ENCODE results near the gene INKA1. TPM values are rescaled to one million over a fixed set of nuclear protein-coding genes. Genes with fewer than 3 reads are reported as not detected.

The INKA1 gene
- polyA plus RNA-seq, 1 donor from 2014 or later = 1.7 TPM

DNA sequence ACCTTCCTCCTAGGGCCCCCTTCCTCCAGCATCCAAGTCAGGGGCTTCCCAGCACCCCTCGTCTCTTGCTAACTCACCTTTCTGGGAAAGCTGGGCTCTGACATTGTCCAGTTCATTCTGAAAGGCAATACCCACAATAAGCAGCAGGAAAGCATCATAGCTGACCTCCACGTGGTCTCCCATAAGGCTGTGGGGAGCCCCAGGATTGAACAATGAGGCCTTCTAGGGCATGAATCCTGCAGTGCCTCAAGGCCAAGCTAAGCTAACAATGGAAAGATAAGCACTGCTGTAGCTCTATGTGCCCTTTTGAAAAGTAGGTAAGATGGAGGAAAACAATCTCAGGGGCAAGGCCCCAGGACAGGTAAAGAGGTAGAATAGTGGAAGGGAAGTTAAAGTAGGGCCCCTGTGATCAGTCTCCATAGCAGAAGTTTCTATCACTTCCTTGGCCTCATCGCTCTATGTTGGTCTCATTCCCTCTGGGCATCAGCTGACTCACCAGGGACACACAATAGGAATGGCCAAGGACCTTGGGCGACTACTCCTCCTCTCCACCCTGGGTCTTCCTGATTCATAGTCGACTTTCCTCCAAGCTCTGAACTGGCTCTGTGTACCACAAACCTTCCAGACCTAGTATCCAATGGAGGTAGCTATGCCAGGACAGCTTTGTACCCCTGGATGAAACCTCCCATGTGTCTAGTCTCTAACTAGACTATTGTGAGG, 41.6 kb downstream of the INKA1 start:
- no peaks in the 10 kb centered on the region for H3K27me3 ChIP-seq (ENCODE audit: insufficient read depth, low read depth, low read length)

DNA sequence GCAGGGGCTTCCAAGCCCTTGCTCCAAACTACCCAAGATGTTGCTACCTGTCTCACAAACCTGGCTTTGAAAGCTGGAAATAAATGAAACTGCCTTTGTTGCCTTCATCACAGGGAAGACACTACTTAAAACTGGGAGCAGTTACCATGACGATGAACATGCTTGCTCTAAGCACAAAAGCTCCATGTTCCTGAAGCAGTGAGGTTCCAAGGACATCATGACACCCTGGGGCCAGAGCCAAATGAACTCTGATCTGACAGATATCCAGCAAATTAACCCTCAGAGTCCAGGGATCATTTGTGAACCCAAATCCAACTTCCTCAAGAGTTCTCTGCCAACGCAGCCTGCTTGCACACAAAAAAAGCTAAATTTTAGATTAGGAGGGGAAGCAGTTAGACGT, 42.6 kb downstream of the INKA1 start:
- Histone ChIP-seq H3K27ac (ENCODE audit: low read length) (peak overlapping the region; percentile 24), H3K36me3 (ENCODE audit: insufficient read depth, low read length) (no peaks in the 10 kb centered on the region)

More for the DNA sequence above, 41.6 kb downstream of the INKA1 start:
- Histone ChIP-seq H3K27ac (ENCODE audit: low read length) (no peak overlapping the region), H4K20me1 (ENCODE audit: insufficient read depth) (no peaks in the 10 kb centered on the region), H3K9me3 (ENCODE audit: low read length) (no peaks in the 10 kb centered on the region), H3K36me3 (ENCODE audit: insufficient read depth, low read length) (no peaks in the 10 kb centered on the region), H3K9ac (ENCODE audit: low read length) (no peak overlapping the region), H3K9me2 (ENCODE audit: insufficient read depth, low read length) (no peaks in the 10 kb centered on the region), H3K4me3 (ENCODE audit: low read length) (no peak overlapping the region), H2AFZ (ENCODE audit: low read depth, low read length) (no peak overlapping the region), H3K4me2 (ENCODE audit: low read length) (no peak overlapping the region), H3K79me2 (replicated peaks; ENCODE audit: insufficient read depth, low read length) (no peaks in the 10 kb centered on the region), H3F3A (ENCODE audit: insufficient read depth, low read length, poor library complexity, severe bottlenecking) (no peaks in the 10 kb centered on the region)
- TF ChIP-seq, protein P1, sequence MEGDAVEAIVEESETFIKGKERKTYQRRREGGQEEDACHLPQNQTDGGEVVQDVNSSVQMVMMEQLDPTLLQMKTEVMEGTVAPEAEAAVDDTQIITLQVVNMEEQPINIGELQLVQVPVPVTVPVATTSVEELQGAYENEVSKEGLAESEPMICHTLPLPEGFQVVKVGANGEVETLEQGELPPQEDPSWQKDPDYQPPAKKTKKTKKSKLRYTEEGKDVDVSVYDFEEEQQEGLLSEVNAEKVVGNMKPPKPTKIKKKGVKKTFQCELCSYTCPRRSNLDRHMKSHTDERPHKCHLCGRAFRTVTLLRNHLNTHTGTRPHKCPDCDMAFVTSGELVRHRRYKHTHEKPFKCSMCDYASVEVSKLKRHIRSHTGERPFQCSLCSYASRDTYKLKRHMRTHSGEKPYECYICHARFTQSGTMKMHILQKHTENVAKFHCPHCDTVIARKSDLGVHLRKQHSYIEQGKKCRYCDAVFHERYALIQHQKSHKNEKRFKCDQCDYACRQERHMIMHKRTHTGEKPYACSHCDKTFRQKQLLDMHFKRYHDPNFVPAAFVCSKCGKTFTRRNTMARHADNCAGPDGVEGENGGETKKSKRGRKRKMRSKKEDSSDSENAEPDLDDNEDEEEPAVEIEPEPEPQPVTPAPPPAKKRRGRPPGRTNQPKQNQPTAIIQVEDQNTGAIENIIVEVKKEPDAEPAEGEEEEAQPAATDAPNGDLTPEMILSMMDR (IDR thresholded peaks at IDR 0.05; ENCODE audit: poor library complexity, severe bottlenecking) = no peak
- no peak for TF ChIP-seq RAD21 (conservative IDR thresholded peaks at IDR 0.05)
- no peak for TF ChIP-seq EZH2 (IDR thresholded peaks at IDR 0.05; ENCODE audit: borderline replicate concordance, insufficient read depth, low read length, poor library complexity, severe bottlenecking)
- TF ChIP-seq POLR2AphosphoS5 (IDR thresholded peaks at IDR 0.05) = no peak
- TF ChIP-seq SMC3 (conservative IDR thresholded peaks at IDR 0.05; ENCODE audit: poor library complexity) = no peak
- no peak for TF ChIP-seq TAF1 (IDR thresholded peaks at IDR 0.05; ENCODE audit: low read depth)
- no peak for TF ChIP-seq EP300 (conservative IDR thresholded peaks at IDR 0.05; ENCODE audit: poor library complexity, severe bottlenecking)
- TF ChIP-seq, protein P2, sequence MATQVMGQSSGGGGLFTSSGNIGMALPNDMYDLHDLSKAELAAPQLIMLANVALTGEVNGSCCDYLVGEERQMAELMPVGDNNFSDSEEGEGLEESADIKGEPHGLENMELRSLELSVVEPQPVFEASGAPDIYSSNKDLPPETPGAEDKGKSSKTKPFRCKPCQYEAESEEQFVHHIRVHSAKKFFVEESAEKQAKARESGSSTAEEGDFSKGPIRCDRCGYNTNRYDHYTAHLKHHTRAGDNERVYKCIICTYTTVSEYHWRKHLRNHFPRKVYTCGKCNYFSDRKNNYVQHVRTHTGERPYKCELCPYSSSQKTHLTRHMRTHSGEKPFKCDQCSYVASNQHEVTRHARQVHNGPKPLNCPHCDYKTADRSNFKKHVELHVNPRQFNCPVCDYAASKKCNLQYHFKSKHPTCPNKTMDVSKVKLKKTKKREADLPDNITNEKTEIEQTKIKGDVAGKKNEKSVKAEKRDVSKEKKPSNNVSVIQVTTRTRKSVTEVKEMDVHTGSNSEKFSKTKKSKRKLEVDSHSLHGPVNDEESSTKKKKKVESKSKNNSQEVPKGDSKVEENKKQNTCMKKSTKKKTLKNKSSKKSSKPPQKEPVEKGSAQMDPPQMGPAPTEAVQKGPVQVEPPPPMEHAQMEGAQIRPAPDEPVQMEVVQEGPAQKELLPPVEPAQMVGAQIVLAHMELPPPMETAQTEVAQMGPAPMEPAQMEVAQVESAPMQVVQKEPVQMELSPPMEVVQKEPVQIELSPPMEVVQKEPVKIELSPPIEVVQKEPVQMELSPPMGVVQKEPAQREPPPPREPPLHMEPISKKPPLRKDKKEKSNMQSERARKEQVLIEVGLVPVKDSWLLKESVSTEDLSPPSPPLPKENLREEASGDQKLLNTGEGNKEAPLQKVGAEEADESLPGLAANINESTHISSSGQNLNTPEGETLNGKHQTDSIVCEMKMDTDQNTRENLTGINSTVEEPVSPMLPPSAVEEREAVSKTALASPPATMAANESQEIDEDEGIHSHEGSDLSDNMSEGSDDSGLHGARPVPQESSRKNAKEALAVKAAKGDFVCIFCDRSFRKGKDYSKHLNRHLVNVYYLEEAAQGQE (IDR thresholded peaks at IDR 0.05; ENCODE audit: borderline replicate concordance) = no peak
- no peak for TF ChIP-seq MXI1 (conservative IDR thresholded peaks at IDR 0.05; ENCODE audit: poor library complexity, severe bottlenecking)

More for the DNA sequence above, 42.6 kb downstream of the INKA1 start:
- H3K4me3 ChIP-seq (ENCODE audit: low read length) = no peak overlapping the region
- no peak overlapping the region for H2AFZ ChIP-seq (ENCODE audit: low read depth, low read length)
- no peaks in the 10 kb centered on the region for H3K27me3 ChIP-seq (ENCODE audit: insufficient read depth, low read depth, low read length)
- no peaks in the 10 kb centered on the region for H3K9me2 ChIP-seq (ENCODE audit: insufficient read depth, low read length)
- no peaks in the 10 kb centered on the region for H3K79me2 ChIP-seq (replicated peaks; ENCODE audit: insufficient read depth, low read length)
- no peaks in the 10 kb centered on the region for H3K9me3 ChIP-seq (ENCODE audit: low read length)
- TF ChIP-seq, protein P1 (IDR thresholded peaks at IDR 0.05; ENCODE audit: poor library complexity, severe bottlenecking) = peak; percentile 16
- TF ChIP-seq RAD21 (conservative IDR thresholded peaks at IDR 0.05) = no peak
- H3K9ac ChIP-seq (ENCODE audit: low read length) = no peak overlapping the region
- H3K4me2 ChIP-seq (ENCODE audit: low read length) = no peak overlapping the region
- no peaks in the 10 kb centered on the region for H4K20me1 ChIP-seq (ENCODE audit: insufficient read depth)
- H3F3A ChIP-seq (ENCODE audit: insufficient read depth, low read length, poor library complexity, severe bottlenecking) = no peaks in the 10 kb centered on the region

Small RNA genes within 50 kb of the gene (small RNA-seq; reads per million reads assigned to genes)
- 0 reads per million in 3 experiments for gene COX6CP14

Other genes starting within 250 kb of the INKA1 start
- gene BSN, start 248.8 kb upstream of the INKA1 start, polyA plus RNA-seq = 2.0 and 3.0 TPM in 2 replicates
- 98.4 and 119 TPM in 2 replicates for gene APEH, start 128.9 kb upstream of the INKA1 start, polyA plus RNA-seq
- 62.5 and 64.0 TPM in 2 replicates for gene MST1, start 113.8 kb upstream of the INKA1 start, polyA plus RNA-seq
- gene RNF123, start 113.7 kb upstream of the INKA1 start, polyA plus RNA-seq = 27.4 and 32.0 TPM in 2 replicates
- 4.0 and 8.0 TPM in 2 replicates for gene AMIGO3, start 83.6 kb upstream of the INKA1 start, polyA plus RNA-seq
- gene GMPPB, start 79.3 kb upstream of the INKA1 start, polyA plus RNA-seq = 20.0 and 20.8 TPM in 2 replicates
- 52.7 and 62.7 TPM in 2 replicates for gene IP6K1, start 16.7 kb upstream of the INKA1 start, polyA plus RNA-seq
- not detected in 2 replicates for gene CDHR4, start 3.4 kb upstream of the INKA1 start, polyA plus RNA-seq
- 2.9 and 4.0 TPM in 2 replicates for gene UBA7, start 10.7 kb downstream of the INKA1 start, polyA plus RNA-seq
- 7.5 and 7.6 TPM in 2 replicates for gene TRAIP, start 53.3 kb downstream of the INKA1 start, polyA plus RNA-seq
- 293 and 316 TPM in 2 replicates for gene CAMKV, start 66.6 kb downstream of the INKA1 start, polyA plus RNA-seq
- 2.0 and 4.2 TPM in 2 replicates for gene MST1R, start 100.6 kb downstream of the INKA1 start, polyA plus RNA-seq
- 35.4 and 41.3 TPM in 2 replicates for gene MON1A, start 126.5 kb downstream of the INKA1 start, polyA plus RNA-seq
- 177 and 192 TPM in 2 replicates for gene RBM6, start 136.9 kb downstream of the INKA1 start, polyA plus RNA-seq